CD4-positive, CD25-positive, alpha-beta regulatory T cell (primary cell): ENCODE measurements around the gene GPR173. TPM values are rescaled to one million over a fixed set of nuclear protein-coding genes. Genes with fewer than 3 reads are reported as not detected.

Experiments
- ATAC-seq, 2 donors: fragments of 150-1000 bp; cut with Tn5 transposase; one replicate each; pipeline ENCODE4 v1.10.0; 2021; ENCODE audit warnings: low read depth in 2 of 2, moderate number of reproducible peaks in 2 of 2, moderate library complexity in 1 of 2
- DNase-seq, 3 donors: peaks; one replicate each; pipeline versions ENCODE4 v3.0.0 to v3.0.0-alpha.2; 2012 to 2022; ENCODE audit warnings: mixed read lengths in 1 of 3
- H3K27ac ChIP-seq: one replicate; pipeline ENCODE4 v1.7.0; 2013; ENCODE audit warnings: mild to moderate bottlenecking, low read length; ENCODE audit not compliant: insufficient read depth, poor library complexity, severe bottlenecking
- H3K27me3 ChIP-seq: one replicate; pipeline ENCODE4 v1.7.0; 2013; ENCODE audit warnings: low read length; ENCODE audit not compliant: control insufficient read depth, insufficient read depth
- H3K36me3 ChIP-seq: one replicate; pipeline ENCODE4 v1.7.0; 2013; ENCODE audit warnings: mild to moderate bottlenecking, low read length, moderate library complexity; ENCODE audit not compliant: control insufficient read depth, insufficient read depth
- H3K4me1 ChIP-seq: 2 replicates; pipeline ENCODE4 v1.7.0; 2013; ENCODE audit warnings: mild to moderate bottlenecking, low read length; ENCODE audit not compliant: insufficient read depth, control insufficient read depth, poor library complexity, severe bottlenecking
- H3K4me3 ChIP-seq: one replicate; pipeline ENCODE4 v1.7.0; 2013; ENCODE audit warnings: low read depth, mild to moderate bottlenecking, low read length, moderate library complexity
- H3K9me3 ChIP-seq, 2 experiments: 1 replicate in 1 of 2; 2 replicates in 1 of 2; pipeline ENCODE4 v1.7.0; 2013; ENCODE audit warnings: low read length in 2 of 2, mild to moderate bottlenecking in 1 of 2, moderate library complexity in 1 of 2; ENCODE audit not compliant: control insufficient read depth in 2 of 2
- H3K27ac Mint-ChIP-seq, 3 donors: one replicate each; pipeline ENCODE4 v1.8.0; 2020 to 2022; ENCODE audit warnings: mild to moderate bottlenecking in 3 of 3, mixed read lengths in 3 of 3, moderate library complexity in 2 of 3
- H3K27me3 Mint-ChIP-seq: one replicate; pipeline ENCODE4 v1.8.0; 2022; ENCODE audit warnings: mild to moderate bottlenecking, mixed read lengths
- H3K36me3 Mint-ChIP-seq: one replicate; pipeline ENCODE4 v1.8.0; 2020; ENCODE audit warnings: mixed read lengths
- H3K4me1 Mint-ChIP-seq, 4 donors: one replicate each; pipeline ENCODE4 v1.8.0; 2020 to 2022; ENCODE audit warnings: mixed read lengths in 4 of 4, mild to moderate bottlenecking in 1 of 4
- H3K4me3 Mint-ChIP-seq, 4 donors: one replicate each; pipeline ENCODE4 v1.8.0; 2020 to 2022; ENCODE audit warnings: mild to moderate bottlenecking in 4 of 4, mixed read lengths in 4 of 4, moderate library complexity in 3 of 4
- H3K9me3 Mint-ChIP-seq, 7 donors: one replicate each; pipeline ENCODE4 v1.8.0; 2020 to 2022; ENCODE audit warnings: mixed read lengths in 7 of 7, mild to moderate bottlenecking in 3 of 7, moderate library complexity in 2 of 7
- polyA plus RNA-seq, 4 donors: library from polyadenylated mRNA; unstranded; fragments of 300-500 nt; fragmentation: Illumina TruSeq; gene quantifications; one replicate each; pipeline ENCODE4 v1.2.3, GENCODE V29; 2021
- total RNA-seq: library from RNA; stranded (reverse); gene quantifications from one replicate; pipeline ENCODE4 v1.2.3, GENCODE V29; 2022

GPR173 gene
- total and polyA plus RNA-seq, 5 donors from 2014 or later, result not detected

DNA sequence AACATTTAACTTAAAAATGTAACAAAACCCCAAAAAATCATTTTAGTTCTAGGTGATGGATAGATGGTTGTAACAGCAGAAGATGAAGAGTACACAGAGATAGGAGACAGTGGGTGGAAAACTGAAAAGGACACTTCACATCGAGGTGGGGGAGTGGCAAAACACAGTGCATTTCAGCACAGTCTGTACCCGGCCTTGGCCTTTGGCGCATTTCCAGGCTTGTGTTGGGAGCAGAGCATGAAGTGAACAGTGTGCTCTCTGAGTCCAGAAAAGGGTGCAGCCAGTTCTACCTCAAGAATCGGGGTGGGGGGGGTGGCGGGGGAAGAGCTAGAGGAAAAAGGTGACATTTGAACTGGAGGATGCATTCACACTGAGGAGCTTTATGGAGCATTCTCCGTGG lies 37.9 kb downstream of the GPR173 start:
- peaks cover 11 to 71% (median 35%) of the 10 kb centered on the region in 4 donors for H3K4me1 Mint-ChIP-seq
- Histone ChIP-seq H3K27ac (peak overlapping the region; percentile 51), H3K27me3 (no peaks in the 10 kb centered on the region), H3K9me3 (no peaks in the 10 kb centered on the region), H3K4me3 (no peak overlapping the region), H3K36me3 (peaks cover 26% of the 10 kb centered on the region), H3K4me1 (peaks cover 23% of the 10 kb centered on the region)
- peaks cover 27% of the 10 kb centered on the region for H3K36me3 Mint-ChIP-seq
- H3K9me3 Mint-ChIP-seq, result peaks cover 0 to 3% (median 0%) of the 10 kb centered on the region in 7 donors
- peak overlapping the region; percentile 63 to 79 (median 76) for H3K27ac Mint-ChIP-seq
- peak overlapping the region in 2 of 4 donors; percentile 85 to 91 for H3K4me3 Mint-ChIP-seq
- H3K27me3 Mint-ChIP-seq, result peaks cover 11% of the 10 kb centered on the region
- no peak for ATAC-seq
- no peak for DNase-seq

- H3K27me3 Mint-ChIP-seq, result peaks cover 4% of the 10 kb centered on the region
- no peaks in the 10 kb centered on the region for H3K27me3 ChIP-seq
- peaks cover 11 to 66% (median 31%) of the 10 kb centered on the region in 4 donors for H3K4me1 Mint-ChIP-seq
- no peaks in the 10 kb centered on the region for H3K9me3 ChIP-seq
- peak overlapping the region; percentile 13 for H3K4me3 ChIP-seq
- H3K9me3 Mint-ChIP-seq, result peaks cover 0 to 3% (median 0%) of the 10 kb centered on the region in 7 donors
- peaks cover 26% of the 10 kb centered on the region for H3K36me3 ChIP-seq
- ATAC-seq, result no peak
- H3K27ac Mint-ChIP-seq, result peak overlapping the region in 2 of 3 donors; percentile 81 to 99
- peaks cover 27% of the 10 kb centered on the region for H3K36me3 Mint-ChIP-seq
- H3K4me3 Mint-ChIP-seq, result peak overlapping the region in 2 of 4 donors; percentile 39 to 91
- H3K4me1 ChIP-seq, result peaks cover 23% of the 10 kb centered on the region
- DNase-seq, result no peak
- H3K27ac ChIP-seq, result peak overlapping the region; percentile 61
Observed at GRCh38 chrX:53087388-53087831, 38.8 kb downstream of the GPR173 start.

DNA sequence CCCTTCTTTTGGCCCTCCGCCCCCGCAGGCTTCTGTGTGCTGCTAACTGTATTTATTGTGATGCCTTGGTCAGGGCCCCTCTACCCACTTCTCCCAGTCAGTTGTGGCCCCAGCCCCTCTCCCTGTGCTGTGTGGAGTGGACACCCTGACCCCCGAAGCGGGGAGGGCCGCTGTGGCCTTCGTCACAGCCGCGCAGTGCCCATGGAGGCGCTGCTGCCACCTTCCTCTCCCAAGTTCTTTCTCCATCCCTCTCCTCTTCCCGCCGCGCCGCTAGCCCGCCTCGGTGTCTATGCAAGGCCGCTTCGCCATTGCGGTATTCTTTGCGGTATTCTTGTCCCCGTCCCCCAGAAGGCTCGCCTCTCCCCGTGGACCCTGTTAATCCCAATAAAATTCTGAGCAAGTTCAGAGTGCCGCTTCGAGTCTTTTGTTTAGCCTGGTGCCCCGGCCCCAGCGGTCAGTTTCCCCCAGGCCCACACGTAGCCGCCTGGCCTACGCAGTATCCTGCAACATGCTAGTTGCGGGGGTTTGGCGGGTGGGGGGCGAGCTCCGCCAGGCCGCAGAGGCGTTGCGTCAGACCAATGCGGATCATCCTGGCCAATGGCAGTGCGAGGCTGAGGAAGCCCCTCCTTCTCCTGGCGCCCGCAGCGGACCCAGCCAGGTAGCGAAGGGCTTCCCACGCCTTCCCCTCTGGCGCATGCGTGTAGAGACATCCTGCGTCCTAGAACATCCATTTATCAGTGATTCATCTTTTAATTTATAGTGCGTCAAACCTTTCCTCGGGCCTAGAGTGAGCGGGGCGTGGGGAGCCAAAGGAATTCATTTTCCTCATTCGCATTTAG lies 39.8 kb downstream of the GPR173 start:
- peak overlapping the region; percentile 91 for H3K27ac ChIP-seq
- peaks cover 0 to 3% (median 0%) of the 10 kb centered on the region in 7 donors for H3K9me3 Mint-ChIP-seq
- H3K4me1 ChIP-seq, result peaks cover 19% of the 10 kb centered on the region
- peak overlapping the region; percentile 81 for H3K4me3 ChIP-seq
- peak; percentile 79 to 83 (median 83) for DNase-seq
- peak; percentile 71 to 78 for ATAC-seq
- H3K4me1 Mint-ChIP-seq, result peaks cover 11 to 63% (median 34%) of the 10 kb centered on the region in 4 donors
- peak overlapping the region; percentile 98 to 99 (median 99) for H3K27ac Mint-ChIP-seq
- H3K27me3 ChIP-seq, result no peaks in the 10 kb centered on the region
- peaks cover 27% of the 10 kb centered on the region for H3K36me3 Mint-ChIP-seq
- H3K36me3 ChIP-seq, result peaks cover 26% of the 10 kb centered on the region
- peaks cover 4% of the 10 kb centered on the region for H3K27me3 Mint-ChIP-seq
- no peaks in the 10 kb centered on the region for H3K9me3 ChIP-seq
- H3K4me3 Mint-ChIP-seq, result peak overlapping the region; percentile 89 to 100 (median 92)

DNA sequence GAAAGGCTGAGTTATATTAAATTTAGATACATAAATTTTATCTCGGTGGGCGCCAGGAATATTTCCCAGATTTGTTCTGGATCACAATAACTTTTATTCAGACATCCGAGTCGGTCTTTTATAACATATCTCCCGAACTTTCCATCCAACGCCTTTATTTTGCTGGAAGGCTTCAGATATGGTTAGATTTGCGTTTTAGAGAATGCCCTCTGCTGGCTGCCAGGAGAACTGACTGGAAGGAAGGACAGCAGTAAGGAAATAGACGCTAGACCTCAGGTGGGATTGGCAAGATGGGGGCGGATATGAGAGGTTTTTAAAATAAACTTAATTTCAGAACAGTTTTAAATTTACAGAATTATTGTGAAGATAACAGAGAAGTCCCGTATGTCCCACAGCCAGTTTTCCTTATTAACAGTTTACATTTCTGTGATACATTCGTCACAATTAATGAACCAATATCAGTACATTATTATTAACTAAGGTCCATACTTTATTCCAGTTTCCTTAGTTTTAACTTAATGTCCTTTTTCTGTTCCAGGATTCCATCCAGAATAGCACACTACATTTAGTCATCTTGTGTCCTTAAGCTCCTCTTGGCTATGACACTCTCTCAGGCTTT lies 40.7 kb downstream of the GPR173 start:
- peak in 2 of 3 donors; percentile 44 to 61 for DNase-seq
- peaks cover 19% of the 10 kb centered on the region for H3K36me3 ChIP-seq
- Mint-ChIP-seq H3K27me3 (peaks cover 4% of the 10 kb centered on the region), H3K4me1 (peaks cover 10 to 60% (median 31%) of the 10 kb centered on the region in 4 donors), H3K4me3 (peak overlapping the region; percentile 89 to 100 (median 92)), H3K27ac (peak overlapping the region in 2 of 3 donors; percentile 99), H3K36me3 (peaks cover 21% of the 10 kb centered on the region), H3K9me3 (peaks cover 0 to 3% (median 0%) of the 10 kb centered on the region in 7 donors)
- ATAC-seq, result no peak
- peak overlapping the region; percentile 81 for H3K4me3 ChIP-seq
- H3K27ac ChIP-seq, result peak overlapping the region; percentile 91
- no peaks in the 10 kb centered on the region for H3K27me3 ChIP-seq
- no peaks in the 10 kb centered on the region for H3K9me3 ChIP-seq
- peaks cover 11% of the 10 kb centered on the region for H3K4me1 ChIP-seq

GRCh38 chrX:53089925-53090324 lies 41.3 kb downstream of the GPR173 start:
- no peak for DNase-seq
- no peak overlapping the region for H3K27ac ChIP-seq
- H3K4me1 ChIP-seq, result peaks cover 16% of the 10 kb centered on the region
- H3K27ac Mint-ChIP-seq, result peak overlapping the region in 1 of 3 donors; percentile 99
- no peak overlapping the region for H3K4me3 ChIP-seq
- H3K4me1 Mint-ChIP-seq, result peaks cover 11 to 59% (median 32%) of the 10 kb centered on the region in 4 donors
- ATAC-seq, result no peak
- H3K36me3 ChIP-seq, result peaks cover 13% of the 10 kb centered on the region
- peaks cover 0 to 3% (median 0%) of the 10 kb centered on the region in 7 donors for H3K9me3 Mint-ChIP-seq
- peak overlapping the region in 1 of 4 donors; percentile 91 for H3K4me3 Mint-ChIP-seq
- peaks cover 4% of the 10 kb centered on the region for H3K27me3 Mint-ChIP-seq
- no peaks in the 10 kb centered on the region for H3K27me3 ChIP-seq
- peaks cover 18% of the 10 kb centered on the region for H3K36me3 Mint-ChIP-seq
- H3K9me3 ChIP-seq, result no peaks in the 10 kb centered on the region

DNA sequence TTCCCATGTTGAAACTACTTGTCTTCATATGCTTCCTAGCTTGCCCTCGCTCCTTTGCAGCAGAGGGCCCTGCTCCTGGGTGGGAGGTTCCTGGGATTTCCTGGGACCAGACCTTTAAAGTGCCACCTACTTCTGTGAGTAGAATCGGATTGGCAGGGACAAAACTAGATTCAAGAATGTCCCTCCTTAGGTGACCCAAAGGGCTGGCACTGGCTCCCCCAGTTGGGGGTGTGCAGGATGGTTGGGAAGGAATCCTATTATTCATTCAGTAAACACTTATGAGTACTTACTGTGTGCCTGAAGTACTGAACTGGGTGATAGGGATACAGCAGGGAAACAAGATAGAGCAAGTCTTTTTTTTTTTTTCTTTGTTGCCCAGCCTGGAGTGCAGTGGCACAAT lies 42.8 kb downstream of the GPR173 start:
- H3K36me3 ChIP-seq, result peaks cover 4% of the 10 kb centered on the region
- peaks cover 18% of the 10 kb centered on the region for H3K4me1 ChIP-seq
- no peaks in the 10 kb centered on the region for H3K27me3 ChIP-seq
- no peak overlapping the region for H3K27ac Mint-ChIP-seq
- DNase-seq (no peak), ATAC-seq (no peak)
- peaks cover 4% of the 10 kb centered on the region for H3K27me3 Mint-ChIP-seq
- peaks cover 10 to 56% (median 29%) of the 10 kb centered on the region in 4 donors for H3K4me1 Mint-ChIP-seq
- no peaks in the 10 kb centered on the region for H3K9me3 ChIP-seq
- peaks cover 0 to 1% (median 0%) of the 10 kb centered on the region in 7 donors for H3K9me3 Mint-ChIP-seq
- H3K36me3 Mint-ChIP-seq, result peaks cover 8% of the 10 kb centered on the region
- no peak overlapping the region for H3K27ac ChIP-seq
- H3K4me3 ChIP-seq, result no peak overlapping the region
- H3K4me3 Mint-ChIP-seq, result no peak overlapping the region

DNA sequence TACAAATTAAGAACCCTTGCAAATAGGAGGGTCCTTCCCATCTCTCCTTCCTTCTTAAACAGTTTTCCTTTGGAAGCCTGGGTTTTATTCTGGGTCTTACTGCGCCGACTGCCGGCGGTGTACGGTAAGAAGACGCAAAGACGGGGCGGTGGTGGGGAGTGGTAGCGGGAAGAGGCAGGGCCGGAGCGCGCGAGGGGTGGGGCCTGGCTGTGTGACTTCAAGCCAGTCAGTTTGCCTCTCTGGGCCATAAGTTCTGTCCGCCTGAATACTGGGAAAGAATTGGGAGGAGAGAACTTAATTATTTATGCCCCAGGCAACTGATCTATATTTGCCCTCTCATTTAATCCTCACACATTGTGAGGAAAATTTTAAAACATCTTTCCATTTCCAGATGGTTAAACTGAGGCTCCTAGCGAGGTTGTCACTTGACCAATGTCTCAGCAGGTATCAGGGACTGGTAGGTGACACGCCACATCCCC lies 44.6 kb downstream of the GPR173 start:
- Histone ChIP-seq H3K4me3 (peak overlapping the region; percentile 80), H3K9me3 (no peaks in the 10 kb centered on the region), H3K27ac (peak overlapping the region; percentile 80), H3K27me3 (no peaks in the 10 kb centered on the region), H3K4me1 (peaks cover 15% of the 10 kb centered on the region), H3K36me3 (no peaks in the 10 kb centered on the region)
- Mint-ChIP-seq H3K4me3 (peak overlapping the region; percentile 85 to 98 (median 89)), H3K36me3 (peaks cover 7% of the 10 kb centered on the region), H3K27me3 (peaks cover 4% of the 10 kb centered on the region), H3K9me3 (peaks cover 0 to 1% (median 0%) of the 10 kb centered on the region in 7 donors), H3K4me1 (peaks cover 10 to 44% (median 25%) of the 10 kb centered on the region in 4 donors), H3K27ac (peak overlapping the region in 2 of 3 donors; percentile 89 to 94)
- DNase-seq (peak; percentile 67 to 83 (median 74)), ATAC-seq (peak; percentile 57 to 58)
